ENCODE data around the gene MRPL55. TPM values are rescaled to one million over a fixed set of nuclear protein-coding genes. Genes with fewer than 3 reads are reported as not detected.

MRPL55 gene
- total RNA-seq, 2 experiments from 2014 or later, result 67.8 to 68.3 TPM

DNA sequence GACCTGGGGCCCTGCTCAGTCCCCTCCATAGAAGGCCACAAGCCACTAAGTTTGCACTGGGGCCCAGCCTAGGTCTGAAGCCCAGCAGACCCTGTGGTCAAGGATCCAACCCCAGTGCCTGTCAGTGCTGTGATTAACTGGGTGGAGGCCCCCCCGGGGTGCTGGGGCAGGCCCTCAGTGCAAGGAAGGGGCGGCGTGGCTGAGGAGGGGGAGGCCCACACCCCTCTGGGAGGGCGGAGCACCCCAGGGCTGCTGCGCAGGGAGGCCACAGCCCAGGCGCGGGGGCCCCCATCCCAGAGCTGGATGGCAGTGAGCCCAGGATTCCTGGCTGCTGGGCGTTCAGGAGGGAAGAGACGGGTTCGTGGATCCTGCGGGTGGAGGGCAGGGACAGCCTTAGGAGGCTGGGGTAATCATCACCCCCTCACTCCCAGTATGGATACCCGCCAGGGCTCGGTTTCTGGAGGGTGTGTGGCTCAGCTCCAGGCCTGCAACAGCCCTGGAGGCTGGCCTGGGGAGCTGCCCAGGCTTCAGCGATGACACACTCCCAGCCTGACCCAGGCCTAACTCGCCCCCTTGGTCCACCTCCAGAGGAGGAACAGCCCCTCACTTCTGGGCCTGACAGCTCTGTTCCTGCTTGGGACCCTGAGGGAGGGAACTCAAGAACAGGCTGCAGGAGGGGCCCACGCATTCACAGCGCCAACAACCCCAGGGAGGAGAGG is 41.5 kb upstream of the MRPL55 start:
- peaks cover 19% of the 10 kb centered on the region for H3K4me1 Mint-ChIP-seq (ENCODE audit: low read depth)
- ChIA-PET POLR2A (interaction anchor here (0.8 to 4.1 kb wide), 2 partner anchors 9 to 21 kb away, joined by 3 to 16 read pairs; partner anchors contain the start of gene GUK1), CTCF (interaction anchor here (1.6 kb wide), 1 partner anchor 15 kb away, joined by 4 read pairs; the partner anchor contains the start of gene IBA57)

GRCh38 chr1:228150120-228150460 is 41.0 kb upstream of the MRPL55 start:
- ATAC-seq (no peak), DNase-seq (no peak)
- H3K27ac Mint-ChIP-seq, result no peak overlapping the region
- no peaks in the 10 kb centered on the region for H3K9me3 Mint-ChIP-seq
- intact Hi-C loops (cut with micrococcal nuclease), result no loop called here
- CTCF ChIA-PET, result no interaction called here
- H3K4me1 Mint-ChIP-seq (ENCODE audit: low read depth), result peaks cover 13% of the 10 kb centered on the region
- H3K27me3 Mint-ChIP-seq, result no peaks in the 10 kb centered on the region
- H3K36me3 Mint-ChIP-seq (ENCODE audit: low read depth), result no peaks in the 10 kb centered on the region
- POLR2A ChIA-PET, result no interaction called here
- no peak overlapping the region for H3K4me3 Mint-ChIP-seq
- TF ChIP-seq CTCF (IDR thresholded peaks at IDR 0.05), result no peak

More for the DNA sequence above, 41.5 kb upstream of the MRPL55 start:
- Mint-ChIP-seq H3K4me3 (no peak overlapping the region), H3K36me3 (ENCODE audit: low read depth) (no peaks in the 10 kb centered on the region), H3K9me3 (no peaks in the 10 kb centered on the region), H3K27me3 (no peaks in the 10 kb centered on the region), H3K27ac (no peak overlapping the region)
- no peak for TF ChIP-seq CTCF (IDR thresholded peaks at IDR 0.05)
- no peak for ATAC-seq
- DNase-seq, result peak; percentile 2
- intact Hi-C loops (cut with micrococcal nuclease), result no loop called here

DNA sequence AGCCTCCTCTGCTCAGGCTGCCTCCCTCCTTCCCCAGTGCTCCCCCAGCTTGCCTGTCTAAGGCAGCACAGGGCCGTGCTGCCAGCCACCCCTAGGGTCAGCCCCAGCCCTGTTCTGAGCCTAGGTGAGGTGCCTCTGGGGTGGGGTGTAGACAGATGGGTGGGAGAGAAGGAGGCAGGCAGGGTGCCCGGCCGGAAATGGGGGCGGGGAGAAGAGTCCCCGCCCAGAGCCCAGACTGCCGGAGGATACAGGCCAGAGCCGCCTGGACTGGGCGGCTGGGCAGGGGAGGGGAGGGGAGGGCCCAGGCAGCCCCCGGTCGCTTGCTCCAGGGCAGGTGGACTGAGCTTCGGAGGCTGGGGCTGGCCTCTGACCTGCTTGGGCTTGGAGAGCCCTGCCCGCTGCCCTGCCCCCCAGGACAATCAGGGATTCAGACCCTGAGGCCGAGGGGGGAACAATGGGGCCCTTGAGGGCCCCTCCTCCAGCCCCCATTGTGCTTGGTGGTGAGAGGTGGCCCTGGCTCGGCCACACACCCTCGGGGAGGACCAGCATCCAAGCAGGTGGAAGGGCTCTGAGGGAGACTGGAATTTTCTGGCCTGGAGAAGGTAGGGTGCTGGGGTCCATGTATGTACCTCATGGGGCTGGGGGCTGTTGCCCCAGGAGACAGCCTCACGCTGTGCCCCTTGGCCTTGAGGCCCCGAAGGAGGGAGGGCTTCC is 40.5 kb upstream of the MRPL55 start, which contains the start of gene GJC2:
Gene GJC2 (plus strand): TSS at position 525 of the 714 bp plus-strand sequence. CDS start 7,829 bp downstream, outside the sequence.
- ATAC-seq (peak; percentile 12), DNase-seq (no peak)
- Mint-ChIP-seq H3K36me3 (ENCODE audit: low read depth) (no peaks in the 10 kb centered on the region), H3K9me3 (no peaks in the 10 kb centered on the region), H3K27ac (no peak within 1 kb of the TSS), H3K4me1 (ENCODE audit: low read depth) (peaks cover 11% of the 10 kb centered on the region), H3K27me3 (no peaks in the 10 kb centered on the region), H3K4me3 (no peak within 1 kb of the TSS)
- no peak for TF ChIP-seq CTCF (IDR thresholded peaks at IDR 0.05)
- ChIA-PET POLR2A (no interaction called here), CTCF (no interaction called here)
- intact Hi-C loops (cut with micrococcal nuclease), result no loop called here

DNA sequence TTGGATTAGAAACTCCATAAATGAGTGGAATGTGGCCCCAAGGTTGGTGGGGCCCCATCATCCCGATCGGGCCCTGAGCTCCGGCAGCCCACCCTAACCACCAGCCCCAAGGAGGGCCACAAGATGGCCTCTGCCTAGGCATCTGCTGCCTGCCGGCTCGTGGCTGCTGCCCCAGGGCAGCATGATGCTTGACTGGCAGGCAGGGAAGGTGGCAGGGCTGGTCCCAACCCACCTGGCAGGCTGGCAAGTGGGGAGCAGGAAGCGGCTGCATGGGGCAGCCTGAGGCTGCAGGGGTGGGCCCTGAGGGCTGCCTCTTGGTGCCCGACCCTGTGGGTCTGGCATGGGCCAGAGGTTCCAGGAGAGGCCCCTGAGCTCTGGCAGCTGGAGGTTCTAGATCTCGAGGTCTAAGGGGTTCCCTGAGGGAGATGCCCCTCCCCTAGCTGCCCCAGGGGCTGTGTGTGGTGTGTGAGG is 39.9 kb upstream of the MRPL55 start:
- H3K36me3 Mint-ChIP-seq (ENCODE audit: low read depth), result peaks cover under 1% of the 10 kb centered on the region
- intact Hi-C loops (cut with micrococcal nuclease), result no loop called here
- DNase-seq, result no peak
- CTCF ChIA-PET, result no interaction called here
- no peaks in the 10 kb centered on the region for H3K9me3 Mint-ChIP-seq
- no peak for TF ChIP-seq CTCF (IDR thresholded peaks at IDR 0.05)
- H3K27me3 Mint-ChIP-seq, result no peaks in the 10 kb centered on the region
- no peak for ATAC-seq
- peaks cover 11% of the 10 kb centered on the region for H3K4me1 Mint-ChIP-seq (ENCODE audit: low read depth)
- H3K27ac Mint-ChIP-seq, result no peak overlapping the region
- no peak overlapping the region for H3K4me3 Mint-ChIP-seq
- POLR2A ChIA-PET, result no interaction called here

Measured in activated CD8-positive, alpha-beta T cell treated with anti-CD3 and anti-CD28 coated beads for 36 hours (primary cell).